Stimulated activated CD8-positive, alpha-beta memory T cell treated with anti-CD3 and anti-CD28 coated beads, Interleukin-15, amount 100 ng/mL, for 1 hour (primary cell): ENCODE data around the gene ASPSCR1.

ENCODE experiments used
- DNase-seq: peaks from one replicate; pipeline ENCODE4 v3.0.0-alpha.2; 2020; ENCODE audit warnings: low read depth

ASPSCR1 gene

DNA sequence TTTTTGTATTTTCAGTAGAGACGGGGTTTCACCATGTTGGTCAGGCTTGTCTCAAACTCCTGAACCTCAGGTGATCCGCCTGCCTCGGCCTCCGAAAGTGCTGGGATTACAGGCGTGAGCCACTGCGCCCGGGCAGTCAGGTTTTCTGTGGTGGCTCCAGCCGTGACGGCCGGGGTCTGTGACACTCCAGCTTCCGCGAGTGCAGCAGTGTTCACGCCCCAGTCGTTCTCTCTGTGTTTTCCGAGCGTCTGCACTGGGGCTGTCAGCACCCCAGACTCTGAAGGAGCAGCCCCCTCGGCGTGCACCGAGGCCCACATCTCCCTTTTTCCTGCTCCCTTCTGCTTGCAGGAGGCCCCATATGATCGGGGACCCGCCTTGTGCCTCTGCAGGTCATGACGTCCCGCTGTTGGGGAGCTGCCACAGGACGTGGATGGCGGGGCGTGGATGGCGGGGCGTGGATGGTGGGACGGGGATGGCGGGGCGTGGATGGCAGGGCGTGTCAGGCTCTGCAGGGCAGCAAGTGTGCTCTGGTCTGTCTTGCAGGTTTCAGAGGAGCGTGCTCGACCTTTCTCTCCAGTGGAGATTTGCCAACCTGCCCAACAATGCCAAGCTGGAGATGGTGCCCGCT lies 5.7 kb downstream of the ASPSCR1 start:
- DNase-seq: no peak

DNA sequence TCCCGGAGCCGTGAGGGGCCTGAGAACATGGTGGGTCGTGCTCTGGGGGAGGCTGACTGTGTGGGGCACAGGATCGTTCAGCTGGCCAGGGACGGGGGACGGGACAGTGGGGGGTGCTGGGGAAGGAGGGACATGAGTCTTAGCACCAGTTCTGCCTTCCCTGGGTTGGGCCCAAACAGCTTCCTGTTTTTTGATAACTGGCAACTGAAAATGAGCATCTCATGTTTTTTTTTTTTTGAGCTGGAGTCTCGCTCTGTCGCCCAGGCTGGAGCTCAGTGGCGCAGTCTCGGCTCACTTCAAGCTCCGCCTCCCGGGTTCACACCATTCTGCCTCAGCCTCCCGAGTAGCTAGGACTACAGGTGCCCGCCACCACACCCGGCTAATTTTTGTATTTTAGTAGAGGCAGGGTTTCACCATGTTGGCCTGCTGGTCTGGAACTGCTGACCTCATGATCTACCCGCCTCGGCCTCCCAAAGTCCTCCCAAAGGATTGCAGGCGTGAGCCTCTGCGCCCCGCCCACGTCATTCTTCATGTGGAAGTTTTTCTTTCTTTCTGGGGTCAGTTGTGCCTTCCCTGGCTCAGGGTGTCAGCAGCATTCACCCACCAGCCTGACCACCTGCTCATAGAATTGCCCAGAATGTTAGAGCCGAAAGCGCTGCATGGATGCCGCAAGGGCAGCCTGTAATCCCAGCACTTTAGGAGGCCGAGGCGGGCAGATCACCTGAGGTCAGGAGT lies 6.4 kb downstream of the ASPSCR1 start:
- DNase-seq: no peak

DNA sequence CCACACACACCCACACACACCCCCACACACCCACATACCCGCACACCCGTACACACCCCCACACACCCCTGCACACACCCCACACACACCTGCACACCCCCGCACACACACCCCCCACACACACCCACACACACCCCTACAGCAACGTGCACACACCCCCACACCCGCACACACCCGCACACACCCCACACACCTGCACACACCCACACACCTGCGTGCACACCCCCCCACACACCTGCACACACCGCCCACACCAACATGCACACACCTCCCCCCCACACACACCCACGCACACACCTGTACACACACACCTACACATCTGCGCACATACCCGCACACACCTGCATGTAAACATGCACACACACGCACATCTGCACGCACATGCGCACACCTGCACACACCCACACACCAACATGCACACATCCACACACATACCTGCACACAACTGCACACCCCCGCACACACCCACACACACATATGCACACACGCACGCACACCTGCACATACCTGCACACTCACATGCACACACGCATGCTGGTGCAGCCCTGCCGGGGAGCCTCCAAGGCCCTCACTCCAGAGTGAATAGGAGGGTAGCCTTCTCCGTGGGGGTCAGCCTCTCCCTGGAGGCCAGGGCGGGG lies 7.5 kb downstream of the ASPSCR1 start:
- DNase-seq: no peak

DNA sequence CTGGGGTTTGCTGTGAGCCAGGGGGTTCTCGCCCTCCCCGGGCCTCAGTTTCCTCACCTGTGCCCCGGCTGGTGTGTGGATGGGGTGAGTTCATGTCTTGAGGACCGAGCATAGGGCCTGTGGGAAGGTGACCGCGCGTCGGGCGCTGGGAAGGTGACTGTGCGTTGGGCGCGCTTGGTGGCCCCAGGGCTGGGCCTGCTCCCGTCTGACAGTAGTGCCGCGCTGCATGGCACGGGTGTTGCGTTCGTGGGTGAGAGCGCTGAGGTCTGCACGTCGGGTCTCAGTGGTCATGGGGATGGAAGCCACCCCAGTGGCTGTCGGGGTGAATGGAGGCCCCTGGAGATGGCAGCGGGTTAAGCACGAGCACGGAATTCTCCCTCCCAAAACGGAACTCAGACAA lies 9.2 kb downstream of the ASPSCR1 start:
- DNase-seq: no peak

DNA sequence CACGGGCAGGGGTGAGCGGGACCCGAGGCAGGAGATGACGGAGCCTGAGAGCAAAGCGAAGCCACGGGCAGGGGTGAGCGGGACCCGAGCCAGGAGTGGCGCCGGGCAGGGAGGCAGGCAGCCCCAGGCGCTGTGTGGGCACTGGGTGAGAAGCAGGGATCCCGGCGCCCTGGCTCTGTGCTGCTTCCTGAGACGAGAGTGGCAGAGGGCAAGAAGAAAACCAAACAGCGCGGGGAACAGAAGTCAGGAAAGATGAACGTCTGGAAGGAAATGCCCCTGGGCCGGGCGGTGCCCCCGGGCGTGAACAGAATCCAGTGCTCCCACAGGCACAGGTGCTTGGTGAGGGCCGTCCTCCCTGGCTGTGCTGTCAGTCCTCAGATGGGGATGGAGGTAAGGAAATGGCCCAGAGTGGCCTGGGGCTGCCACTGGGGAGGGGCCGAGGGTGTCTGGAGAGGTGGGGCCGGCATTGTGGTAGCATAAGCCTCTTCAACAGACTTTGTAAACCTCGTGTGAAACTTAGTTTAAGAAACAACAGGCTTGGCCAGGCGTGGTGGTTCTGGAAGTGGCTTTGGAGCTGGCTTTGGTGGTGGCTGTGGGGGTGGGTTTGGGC lies 9.8 kb downstream of the ASPSCR1 start:
- DNase-seq: no peak

DNA sequence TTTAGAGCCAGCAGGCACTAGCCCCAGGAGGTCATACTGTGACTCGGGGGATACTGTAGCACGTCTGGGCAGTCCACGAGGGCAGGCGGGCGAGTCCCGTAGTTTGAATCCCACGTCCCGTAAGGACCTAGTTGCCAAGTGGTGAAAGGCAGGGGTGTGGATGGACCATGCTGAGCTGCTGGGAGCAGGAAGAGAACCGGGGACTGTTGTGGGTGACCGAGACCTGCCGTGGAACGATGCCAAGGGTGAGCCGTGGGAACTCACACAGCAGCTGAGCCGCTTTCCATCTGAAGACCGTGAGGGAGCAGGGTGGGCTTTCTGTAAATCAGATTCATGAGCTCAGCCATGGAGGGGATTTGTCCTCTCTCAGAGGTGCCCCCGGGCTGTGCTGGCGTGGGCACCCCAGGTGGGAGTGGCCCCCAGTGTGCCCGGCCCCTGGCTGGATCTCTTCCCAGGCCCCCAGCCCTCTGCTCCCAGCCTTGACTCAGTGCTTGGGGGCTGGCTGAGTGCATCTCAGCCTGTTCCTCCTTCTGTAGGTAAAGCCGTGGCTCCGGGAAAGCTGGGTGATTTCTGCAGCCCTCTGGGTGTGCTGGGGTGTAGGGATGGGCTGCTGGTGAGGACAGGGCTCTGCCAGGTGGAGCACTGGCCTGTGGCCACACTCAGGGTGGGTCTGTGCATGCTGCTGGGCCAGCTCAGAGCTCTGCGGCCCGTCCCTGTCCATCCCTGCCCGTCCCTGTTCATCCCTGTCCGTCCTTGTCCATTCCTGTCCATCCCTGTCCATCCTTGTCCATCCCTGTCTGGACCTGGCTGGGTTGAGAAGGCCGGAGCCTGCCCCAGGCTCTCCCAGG lies 13.6 kb downstream of the ASPSCR1 start:
- no peak for DNase-seq

DNA sequence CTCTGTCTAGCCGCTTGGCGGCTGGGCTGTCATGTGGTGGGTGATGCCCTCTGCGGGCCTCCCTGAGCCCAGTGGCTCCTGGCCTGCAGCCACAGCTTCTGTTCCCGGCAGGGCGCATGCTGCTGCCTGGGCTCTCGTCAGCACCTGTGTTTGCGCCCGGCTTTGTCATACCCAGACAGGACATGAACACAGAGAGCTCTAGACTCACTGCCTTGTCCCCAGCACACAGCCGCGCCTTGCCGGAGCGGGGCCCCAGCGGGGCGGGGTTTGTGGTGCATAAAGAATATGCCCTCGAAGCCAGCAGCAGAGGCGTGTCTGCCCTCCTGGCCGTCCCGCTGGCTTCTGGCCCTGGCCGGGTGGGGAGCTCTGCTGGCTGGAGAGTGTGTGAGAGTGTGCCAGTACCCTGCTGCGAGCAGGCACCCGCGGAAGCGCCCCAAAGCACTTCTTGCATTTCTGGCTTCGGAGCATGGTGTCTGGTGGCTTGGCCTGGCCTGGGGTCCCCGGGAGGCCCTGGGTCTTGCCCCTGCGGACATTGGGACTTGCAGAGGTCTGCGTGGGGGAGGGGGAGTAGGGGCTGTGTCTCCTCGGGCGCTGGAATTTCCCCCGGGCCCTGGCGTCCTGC lies 14.4 kb downstream of the ASPSCR1 start:
- DNase-seq: no peak

DNA sequence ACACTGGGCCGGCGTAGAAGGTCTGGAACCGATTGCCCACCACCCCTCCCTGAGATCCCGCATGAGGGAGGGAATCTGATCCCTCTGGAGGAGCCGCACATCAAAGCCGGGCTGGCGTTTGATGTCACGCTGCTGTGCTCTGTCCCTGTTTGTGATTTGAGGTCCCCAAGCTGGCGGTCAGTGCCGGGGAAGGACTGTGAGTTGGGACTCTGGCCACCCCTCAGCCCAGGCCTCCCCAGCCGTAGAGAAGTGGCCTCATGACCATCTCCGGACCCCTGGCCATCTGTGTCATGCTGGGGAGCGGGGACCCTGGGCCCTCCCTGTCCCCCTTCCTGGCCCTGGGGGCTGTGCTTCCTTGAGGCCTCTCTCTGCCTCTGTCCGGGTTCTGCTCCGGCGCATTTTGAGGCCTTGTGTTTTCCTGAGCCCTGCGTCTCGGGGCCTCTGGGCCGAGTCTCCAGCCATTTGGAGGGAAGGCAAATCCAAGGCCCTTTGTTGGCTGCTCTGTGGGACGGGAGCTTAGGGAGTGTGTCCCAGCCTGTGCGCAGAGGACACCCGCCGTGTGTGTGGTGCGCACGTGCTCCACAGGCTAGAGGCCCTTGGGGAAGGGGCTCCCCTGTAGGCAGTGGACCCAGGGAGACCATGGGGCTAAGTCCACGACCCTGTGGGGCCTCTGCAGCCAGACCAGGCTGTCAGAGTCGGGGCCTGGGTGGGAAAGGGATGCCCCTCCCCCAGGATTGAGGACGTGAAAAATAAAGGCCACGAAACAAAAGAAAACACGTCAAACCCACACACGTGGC lies 15.1 kb downstream of the ASPSCR1 start:
- DNase-seq: no peak

DNA sequence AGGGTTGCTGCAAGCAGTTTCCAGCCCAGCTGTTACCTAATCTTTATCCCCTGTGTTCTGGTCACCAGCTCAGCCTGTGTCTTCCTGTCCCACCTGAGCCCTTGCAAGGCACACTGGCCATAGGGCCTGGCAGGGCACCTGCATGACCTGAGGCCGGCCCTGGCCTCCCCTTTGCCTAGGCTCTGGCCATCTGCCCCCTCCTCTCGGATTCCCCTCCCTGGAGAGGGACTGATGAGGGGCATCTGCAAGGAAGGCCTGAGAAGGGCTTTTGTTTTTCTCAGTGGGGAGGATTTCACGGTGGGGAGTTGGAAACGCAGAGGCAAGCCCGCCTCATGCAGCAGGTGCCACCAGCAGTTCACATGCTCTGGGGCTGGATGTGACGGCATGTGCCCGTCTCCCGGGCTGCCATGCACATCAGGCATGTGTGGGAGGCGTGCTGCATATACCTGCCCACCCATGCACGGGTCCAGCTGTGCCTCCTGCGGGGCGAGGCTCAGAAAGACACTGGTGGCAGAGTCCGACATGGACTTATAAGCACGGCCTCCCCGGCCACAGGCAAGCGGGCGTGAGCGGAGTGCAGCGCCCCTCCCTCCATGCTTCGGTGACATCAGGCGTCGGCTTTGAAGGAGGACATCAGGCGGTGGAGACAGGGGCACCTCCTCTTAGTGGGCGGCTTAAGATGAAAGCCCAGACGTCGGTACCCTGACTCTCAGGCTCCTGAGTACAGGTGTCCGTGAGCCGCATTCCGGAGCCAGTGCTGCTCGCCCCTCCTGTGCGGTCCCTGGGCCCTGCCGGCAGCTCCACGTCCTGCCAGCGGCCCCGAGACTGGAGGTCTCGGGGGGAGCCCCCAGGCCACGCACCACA lies 16.5 kb downstream of the ASPSCR1 start:
- no peak for DNase-seq

DNA sequence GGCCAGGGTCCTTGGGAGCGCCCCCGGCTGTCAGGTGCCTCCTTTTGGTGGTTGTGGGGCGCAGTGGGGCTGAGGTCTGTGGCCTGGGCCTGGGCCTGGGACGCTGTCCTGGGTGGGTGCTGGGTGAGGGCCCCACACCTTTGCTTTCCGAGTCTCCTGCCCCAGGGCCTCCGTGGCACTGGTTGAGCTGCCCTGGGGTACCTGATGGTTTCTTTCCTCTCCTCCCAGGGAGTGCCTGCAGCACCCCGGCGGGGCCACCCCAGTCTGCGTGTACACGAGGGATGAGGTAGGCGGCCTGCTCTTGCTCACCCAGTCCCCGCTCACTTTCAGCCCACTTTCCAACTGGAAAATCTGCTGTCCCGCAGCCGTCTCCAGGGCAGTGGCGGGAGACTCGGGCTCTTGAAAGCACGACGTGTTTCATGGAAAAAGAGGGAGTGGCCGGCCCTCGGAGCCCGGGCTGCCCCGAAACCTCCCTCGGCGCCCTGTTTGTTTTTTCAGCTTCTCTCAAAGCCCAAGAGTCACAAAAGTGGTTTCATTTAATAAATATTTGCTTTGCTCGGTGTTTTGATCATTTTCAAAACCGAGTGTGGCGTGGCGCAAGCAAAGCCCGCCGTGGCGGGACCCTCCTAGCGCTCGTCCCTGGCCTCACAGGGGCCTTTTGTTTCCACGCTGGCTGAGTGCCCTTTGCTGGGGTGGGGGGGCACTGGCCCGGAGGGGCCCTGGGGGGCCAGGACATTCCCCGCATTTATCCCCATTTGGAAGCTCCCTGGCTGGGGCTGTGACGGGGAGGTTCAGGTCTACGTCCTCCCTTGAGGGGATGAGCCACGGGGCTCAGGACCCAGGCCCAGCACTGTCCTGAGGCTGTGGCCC lies 17.4 kb downstream of the ASPSCR1 start:
- DNase-seq: no peak

DNA sequence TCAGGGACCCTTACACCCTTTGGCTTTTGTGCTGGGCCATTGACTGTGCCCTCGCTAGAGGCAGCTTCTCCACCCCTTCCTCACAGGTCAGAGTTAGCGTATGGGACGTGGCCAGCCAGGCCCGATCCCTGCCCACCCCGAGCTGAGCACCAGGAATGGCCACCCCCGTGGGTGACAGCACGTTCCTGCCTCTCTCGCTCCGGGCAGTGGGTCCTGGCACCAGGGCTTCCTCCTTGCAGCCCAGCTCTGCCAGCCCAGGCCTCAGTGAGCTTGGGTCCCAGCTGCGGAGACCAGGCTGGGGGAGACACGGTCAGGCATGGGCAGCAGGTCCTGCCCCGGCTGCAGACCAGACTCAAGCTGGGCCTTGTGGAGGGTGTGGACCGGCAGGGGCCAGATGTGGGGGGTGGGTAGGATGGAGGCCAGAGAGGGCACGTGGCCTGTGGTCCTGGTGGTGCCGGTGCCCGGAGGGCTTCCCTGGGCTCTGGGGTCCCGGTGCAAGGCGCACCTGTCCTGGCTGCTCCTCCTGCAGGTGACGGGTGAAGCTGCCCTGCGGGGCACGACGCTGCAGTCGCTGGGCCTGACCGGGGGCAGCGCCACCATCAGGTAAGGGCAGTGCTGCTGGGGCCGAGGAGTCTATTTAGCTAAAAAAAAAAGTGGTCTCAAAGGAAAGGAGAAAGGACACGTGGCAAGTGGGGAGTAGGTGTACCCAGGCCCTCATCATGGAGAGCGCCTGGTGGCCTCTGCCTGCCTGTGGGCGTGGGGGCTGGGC lies 18.2 kb downstream of the ASPSCR1 start:
- no peak for DNase-seq

DNA sequence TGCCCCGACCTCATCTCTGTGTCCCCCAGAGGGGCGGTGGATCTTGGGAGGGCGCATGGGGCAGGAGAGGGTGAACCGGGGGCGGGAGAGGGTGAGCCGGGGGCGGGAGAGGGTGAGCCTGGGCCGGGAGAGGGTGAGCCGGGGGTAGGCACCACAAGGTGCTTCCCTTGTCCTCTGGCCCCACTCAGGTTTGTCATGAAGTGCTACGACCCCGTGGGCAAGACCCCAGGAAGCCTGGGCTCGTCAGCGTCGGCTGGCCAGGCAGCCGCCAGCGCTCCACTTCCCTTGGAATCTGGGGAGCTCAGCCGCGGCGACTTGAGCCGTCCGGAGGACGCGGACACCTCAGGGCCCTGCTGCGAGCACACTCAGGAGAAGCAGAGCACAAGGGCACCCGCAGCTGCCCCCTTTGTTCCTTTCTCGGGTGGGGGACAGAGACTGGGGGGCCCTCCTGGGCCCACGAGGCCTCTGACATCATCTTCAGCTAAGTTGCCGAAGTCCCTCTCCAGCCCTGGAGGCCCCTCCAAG lies 18.9 kb downstream of the ASPSCR1 start:
- DNase-seq: no peak

DNA sequence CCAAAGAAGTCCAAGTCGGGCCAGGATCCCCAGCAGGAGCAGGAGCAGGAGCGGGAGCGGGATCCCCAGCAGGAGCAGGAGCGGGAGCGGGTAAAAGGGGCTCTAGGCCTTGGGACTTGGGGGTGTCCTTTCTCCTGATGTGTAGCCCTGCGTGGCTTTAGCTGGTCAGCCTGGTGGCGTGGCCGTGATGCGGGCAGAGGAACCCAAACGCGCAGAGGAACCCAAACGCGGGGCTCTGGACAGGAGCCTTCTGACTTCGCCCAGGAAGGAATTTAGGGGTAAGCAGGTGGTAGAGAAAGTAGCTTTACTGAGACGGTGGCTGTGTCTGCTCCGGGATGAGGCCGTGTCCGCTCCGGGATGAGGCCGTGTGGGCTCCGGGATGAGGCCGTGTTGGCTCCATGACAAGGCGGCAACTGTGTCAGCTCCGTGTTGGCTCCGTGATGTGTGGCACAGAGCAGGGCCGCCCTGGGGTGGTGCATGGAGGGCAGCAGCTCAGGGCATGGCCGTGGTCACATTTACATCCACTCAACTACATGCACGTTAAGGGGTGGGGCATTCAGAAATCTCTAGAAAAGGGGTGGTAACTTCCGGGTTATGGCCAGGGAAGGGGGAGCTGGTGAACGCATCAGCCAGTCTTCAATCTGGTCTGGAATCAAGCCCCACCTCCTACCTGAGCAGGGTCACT lies 19.5 kb downstream of the ASPSCR1 start:
- no peak for DNase-seq

DNA sequence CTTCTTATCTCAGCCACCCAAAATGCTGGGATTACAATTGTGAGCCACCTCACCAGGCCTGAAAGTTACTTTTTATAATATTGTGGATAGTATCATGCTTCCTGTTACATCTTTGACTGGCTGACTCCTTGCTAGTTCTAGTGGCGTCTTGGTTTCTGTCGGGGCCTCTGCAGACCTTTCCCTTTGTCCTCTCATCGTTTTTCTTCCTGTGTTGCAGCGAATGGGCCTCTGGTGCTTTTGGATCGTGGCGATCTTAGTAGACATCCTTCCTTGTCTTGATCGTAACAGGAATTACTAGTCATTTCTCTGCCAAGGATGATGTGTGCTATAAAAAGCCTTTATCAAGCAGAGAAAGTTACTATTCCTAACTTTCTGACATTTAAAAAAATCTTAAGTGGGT lies 20.8 kb downstream of the ASPSCR1 start:
- DNase-seq: no peak

DNA sequence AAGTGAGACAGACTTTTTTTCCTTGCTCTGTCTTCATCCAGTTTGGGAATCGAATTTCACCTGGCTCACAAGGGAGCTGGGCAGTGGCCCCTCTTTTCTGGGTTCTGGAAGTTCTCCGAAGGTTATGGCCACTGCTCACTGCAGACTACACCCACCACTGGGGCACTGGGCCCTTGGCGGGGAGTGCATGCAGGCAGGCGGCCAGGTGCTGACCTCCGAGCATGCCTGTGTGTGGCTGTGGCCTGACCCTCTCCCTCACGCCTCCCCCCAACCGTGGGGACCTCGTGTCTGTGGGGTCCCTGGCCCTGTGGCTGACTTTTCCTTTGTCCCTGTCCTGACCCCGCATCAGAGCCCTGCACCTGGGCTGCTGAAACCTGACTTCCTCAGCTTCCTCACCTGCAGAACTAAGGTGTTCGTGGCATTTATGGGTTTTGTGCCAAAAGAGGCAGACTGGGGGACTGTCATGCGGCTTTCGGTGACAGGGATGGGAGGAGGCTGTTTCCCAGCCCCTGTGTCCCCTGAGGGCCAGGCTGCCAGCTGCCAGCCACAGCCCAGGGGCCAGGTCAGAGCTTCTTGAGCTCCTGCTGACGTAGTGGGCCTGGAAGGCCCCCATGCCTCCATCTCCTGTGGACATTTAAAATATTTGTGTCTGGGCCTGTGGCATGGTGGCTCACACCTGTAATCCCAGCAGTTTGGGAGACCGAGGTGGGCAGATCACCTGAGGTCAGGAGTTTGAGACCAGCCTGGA lies 21.4 kb downstream of the ASPSCR1 start:
- DNase-seq: no peak

DNA sequence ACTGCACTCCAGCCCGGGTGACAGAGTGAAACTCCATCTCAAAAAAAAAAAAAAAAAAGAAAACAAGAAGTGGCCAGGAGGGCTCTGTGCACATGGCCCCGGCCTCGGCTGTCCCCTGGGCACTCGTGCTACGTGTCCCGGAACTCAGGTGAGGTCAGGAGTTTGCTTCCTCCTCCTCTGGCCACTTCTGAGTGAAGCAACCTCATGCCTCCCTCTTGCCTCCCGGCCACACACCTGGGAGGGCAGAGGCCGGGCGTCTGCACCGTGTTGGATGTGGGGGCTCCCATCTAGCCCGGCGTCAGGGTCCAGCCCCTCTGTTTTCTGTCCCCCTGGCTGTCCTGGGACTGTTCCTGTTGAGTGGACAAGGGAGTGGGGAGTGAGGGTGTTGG lies 22.2 kb downstream of the ASPSCR1 start:
- DNase-seq: no peak
